PC-9 (cell line): ENCODE data around the gene TMOD1.

ENCODE experiments used
- CTCF ChIP-seq: fragments of 200-600 bp; sonication (generic); conservative IDR thresholded peaks from 2 replicates; pipeline ENCODE4 v1.6.1; 2017; ENCODE audit warnings: mixed run types, antibody characterized with exemption, mild to moderate bottlenecking, moderate library complexity
- EZH2 ChIP-seq: fragments of 200-600 bp; sonication (generic); IDR thresholded peaks from 2 replicates; pipeline ENCODE4 v1.8.0; 2017; ENCODE audit warnings: antibody characterized with exemption, low read depth

GRCh38 chr9:97508852-97509251 is 7.4 kb downstream of the TMOD1 start:
- TF ChIP-seq CTCF (no peak), EZH2 (no peak)
